HG03354 (cell line): Measurements from ENCODE around the gene SLC7A1.

Source experiments
- ATAC-seq: cut with Tn5 transposase; IDR thresholded peaks from one replicate; pipeline ENCODE4 v1.9.1; 2021; ENCODE audit warnings: mild to moderate bottlenecking; ENCODE audit not compliant: unreplicated experiment, poor library complexity, severe bottlenecking

The SLC7A1 gene

GRCh38 chr13:29479716-29480492 lies 115.6 kb downstream of the SLC7A1 start:
- ATAC-seq: no peak

GRCh38 chr13:29476046-29476445 lies 119.4 kb downstream of the SLC7A1 start:
- no peak for ATAC-seq

- ATAC-seq: no peak
These were observed 120.5 kb downstream of the SLC7A1 start for GRCh38 chr13:29474991-29475390.

GRCh38 chr13:29473166-29473565 lies 122.3 kb downstream of the SLC7A1 start:
- no peak for ATAC-seq

GRCh38 chr13:29472332-29472961 lies 123.0 kb downstream of the SLC7A1 start:
- peak; percentile 60 for ATAC-seq

- no peak for ATAC-seq
These were observed 123.9 kb downstream of the SLC7A1 start for GRCh38 chr13:29471551-29471950.

GRCh38 chr13:29465741-29466293 lies 129.7 kb downstream of the SLC7A1 start:
- ATAC-seq: no peak

GRCh38 chr13:29464105-29464679 lies 131.3 kb downstream of the SLC7A1 start:
- ATAC-seq: no peak

GRCh38 chr13:29459813-29460355 lies 135.6 kb downstream of the SLC7A1 start:
- ATAC-seq: no peak
